Neural cell (in vitro differentiated cells): ENCODE results near the gene PHLPP1. TPM values are rescaled to one million over a fixed set of nuclear protein-coding genes. Genes with fewer than 3 reads are reported as not detected.

Experiments
- H2AFZ ChIP-seq: fragments of 200-600, 300-800 bp; sonication (generic), shearing (Covaris generic); 2 replicates; pipeline ENCODE4 v1.6.0; 2014; ENCODE audit warnings: low read depth, mild to moderate bottlenecking, antibody characterized with exemption, low read length, moderate library complexity
- H3F3A ChIP-seq: fragments of 200-600 bp; shearing (Covaris generic); 2 replicates; pipeline ENCODE4 v1.6.1; 2016; ENCODE audit warnings: mild to moderate bottlenecking, moderate library complexity, mixed read lengths, antibody characterized with exemption, low read length; ENCODE audit not compliant: insufficient read depth, poor library complexity, severe bottlenecking
- H3K27ac ChIP-seq: fragments of 200-600, 300-800 bp; sonication (generic), shearing (Covaris generic); 2 replicates; pipeline ENCODE4 v1.5.1; 2014; ENCODE audit warnings: mild to moderate bottlenecking, low read length, moderate library complexity
- H3K27me3 ChIP-seq: fragments of 300-800, 200-600 bp; sonication (generic), shearing (Covaris generic); 2 replicates; pipeline ENCODE4 v1.6.0; 2014; ENCODE audit warnings: mild to moderate bottlenecking, low read depth, low read length, moderate library complexity; ENCODE audit not compliant: insufficient read depth
- H3K36me3 ChIP-seq: fragments of 300-800, 200-600 bp; sonication (generic), shearing (Covaris generic); 2 replicates; pipeline ENCODE4 v1.5.1; 2014; ENCODE audit warnings: mild to moderate bottlenecking, antibody characterized with exemption, low read length, moderate library complexity; ENCODE audit not compliant: insufficient read depth
- H3K4me2 ChIP-seq: fragments of 300-800, 200-600 bp; sonication (generic), shearing (Covaris generic); 2 replicates; pipeline ENCODE4 v1.6.0; 2014; ENCODE audit warnings: mild to moderate bottlenecking, low read length
- H3K4me3 ChIP-seq: fragments of 300-800, 200-600 bp; sonication (generic), shearing (Covaris generic); 2 replicates; pipeline ENCODE4 v1.5.1; 2014; ENCODE audit warnings: mild to moderate bottlenecking, low read length, moderate library complexity
- H3K79me2 ChIP-seq: fragments of 200-600 bp; shearing (Covaris generic); replicated peaks from 2 replicates; pipeline ENCODE4 v1.6.0; 2014; ENCODE audit warnings: mild to moderate bottlenecking, low read length, moderate library complexity; ENCODE audit not compliant: insufficient read depth
- H3K9ac ChIP-seq: fragments of 300-800, 200-600 bp; sonication (generic), shearing (Covaris generic); 2 replicates; pipeline ENCODE4 v1.6.1; 2016; ENCODE audit warnings: mild to moderate bottlenecking, low read length, mixed read lengths
- H3K9me2 ChIP-seq: fragments of 200-600 bp; shearing (Covaris generic); 2 replicates; pipeline ENCODE4 v1.6.1; 2016; ENCODE audit warnings: mild to moderate bottlenecking, low read length, mixed read lengths; ENCODE audit not compliant: insufficient read depth
- H3K9me3 ChIP-seq: fragments of 200-600, 300-800 bp; sonication (generic), shearing (Covaris generic); 2 replicates; pipeline ENCODE4 v1.6.1; 2016; ENCODE audit warnings: mild to moderate bottlenecking, mixed run types, low read length, moderate library complexity, mixed read lengths
- H4K20me1 ChIP-seq: fragments of 200-600 bp; shearing (Covaris generic); 2 replicates; pipeline ENCODE4 v1.6.1; 2016; ENCODE audit warnings: mild to moderate bottlenecking, mixed run types; ENCODE audit not compliant: insufficient read depth
- CTCF ChIP-seq: fragments of 450-650 bp; IDR thresholded peaks from 2 replicates; pipeline ENCODE4 v1.5.1; 2014; ENCODE audit warnings: antibody characterized with exemption, mild to moderate bottlenecking, moderate library complexity; ENCODE audit not compliant: poor library complexity, severe bottlenecking
- EP300 ChIP-seq: fragments of 450-650 bp; conservative IDR thresholded peaks from 2 replicates; pipeline ENCODE4 v1.6.1; 2014; ENCODE audit warnings: antibody characterized with exemption, mild to moderate bottlenecking, moderate library complexity; ENCODE audit not compliant: poor library complexity, severe bottlenecking
- EZH2 ChIP-seq: fragments of 200-600, 300-800 bp; shearing (Covaris generic), sonication (generic); IDR thresholded peaks from 2 replicates; pipeline ENCODE4 v1.6.1; 2014; ENCODE audit warnings: antibody characterized with exemption, low read length, borderline replicate concordance, mild to moderate bottlenecking; ENCODE audit not compliant: insufficient read depth, poor library complexity, severe bottlenecking
- MXI1 ChIP-seq: fragments of 450-650 bp; conservative IDR thresholded peaks from 2 replicates; pipeline ENCODE4 v1.6.1; 2014; ENCODE audit warnings: antibody characterized with exemption, mild to moderate bottlenecking; ENCODE audit not compliant: poor library complexity, severe bottlenecking
- POLR2AphosphoS5 ChIP-seq: IDR thresholded peaks from 2 replicates; pipeline ENCODE4 v1.6.1; 2012
- RAD21 ChIP-seq: fragments of 450-650 bp; conservative IDR thresholded peaks from 2 replicates; pipeline ENCODE4 v1.6.1; 2014; ENCODE audit warnings: antibody characterized with exemption, mild to moderate bottlenecking, moderate library complexity
- REST ChIP-seq: IDR thresholded peaks from 2 replicates; pipeline ENCODE4 v1.6.1; 2012; ENCODE audit warnings: borderline replicate concordance
- SMC3 ChIP-seq: fragments of 450-650 bp; conservative IDR thresholded peaks from 2 replicates; pipeline ENCODE4 v1.6.1; 2014; ENCODE audit warnings: antibody characterized with exemption, mild to moderate bottlenecking, moderate library complexity; ENCODE audit not compliant: poor library complexity
- TAF1 ChIP-seq: IDR thresholded peaks from 2 replicates; pipeline ENCODE4 v1.6.1; 2012; ENCODE audit warnings: low read depth
- polyA plus RNA-seq: library from polyadenylated mRNA; depleted of rRNA; stranded (reverse); fragments of >200 nt; gene quantifications from 2 replicates; pipeline ENCODE4 v1.2.3, GENCODE V29; 2014

The PHLPP1 gene
- polyA plus RNA-seq, 1 donor from 2014 or later, result 4.5 TPM

- H2AFZ ChIP-seq, result no peak overlapping the region
- H3K9ac ChIP-seq, result no peak overlapping the region
- H4K20me1 ChIP-seq, result no peaks in the 10 kb centered on the region
- H3K27me3 ChIP-seq, result no peaks in the 10 kb centered on the region
- H3K9me2 ChIP-seq, result no peaks in the 10 kb centered on the region
- no peaks in the 10 kb centered on the region for H3F3A ChIP-seq
- H3K4me2 ChIP-seq, result no peak overlapping the region
- H3K79me2 ChIP-seq, result no peaks in the 10 kb centered on the region
- no peak overlapping the region for H3K27ac ChIP-seq
- H3K36me3 ChIP-seq, result no peaks in the 10 kb centered on the region
- no peak overlapping the region for H3K4me3 ChIP-seq
- H3K9me3 ChIP-seq, result no peaks in the 10 kb centered on the region
- TF ChIP-seq CTCF (no peak), SMC3 (no peak), TAF1 (no peak), RAD21 (no peak), MXI1 (no peak), EZH2 (no peak), EP300 (no peak), POLR2AphosphoS5 (no peak), REST (no peak)
These were observed 153.3 kb downstream of the PHLPP1 start for GRCh38 chr18:62868645-62869044.

GRCh38 chr18:62870643-62871042, 155.3 kb downstream of the PHLPP1 start:
- H3K9me2 ChIP-seq, result no peaks in the 10 kb centered on the region
- H3K4me2 ChIP-seq, result no peak overlapping the region
- no peak overlapping the region for H2AFZ ChIP-seq
- no peaks in the 10 kb centered on the region for H3K36me3 ChIP-seq
- H3K27ac ChIP-seq, result no peak overlapping the region
- H3K27me3 ChIP-seq, result no peaks in the 10 kb centered on the region
- no peak overlapping the region for H3K4me3 ChIP-seq
- H3K79me2 ChIP-seq, result no peaks in the 10 kb centered on the region
- H3F3A ChIP-seq, result no peaks in the 10 kb centered on the region
- H3K9me3 ChIP-seq, result no peaks in the 10 kb centered on the region
- no peak overlapping the region for H3K9ac ChIP-seq
- TF ChIP-seq TAF1 (no peak), EZH2 (no peak), EP300 (no peak), SMC3 (no peak), MXI1 (no peak), REST (no peak), POLR2AphosphoS5 (no peak), CTCF (no peak)
- no peaks in the 10 kb centered on the region for H4K20me1 ChIP-seq
